HG03045 (cell line): ENCODE results near the gene KDM4B.

Source experiments
- ATAC-seq: cut with Tn5 transposase; IDR thresholded peaks from one replicate; pipeline ENCODE4 v1.9.1; 2021; ENCODE audit warnings: mild to moderate bottlenecking, moderate library complexity; ENCODE audit not compliant: unreplicated experiment

Gene KDM4B

GRCh38 chr19:5032101-5032967, 63.4 kb downstream of the KDM4B start:
- ATAC-seq: no peak

GRCh38 chr19:5035105-5035761, 66.3 kb downstream of the KDM4B start:
- no peak for ATAC-seq

GRCh38 chr19:5035793-5036697, 67.1 kb downstream of the KDM4B start:
- ATAC-seq: no peak

GRCh38 chr19:5036698-5037563, 68.0 kb downstream of the KDM4B start:
- no peak for ATAC-seq

GRCh38 chr19:5037936-5038335, 69.0 kb downstream of the KDM4B start:
- no peak for ATAC-seq

- no peak for ATAC-seq
Observed at GRCh38 chr19:5038631-5039271, 69.8 kb downstream of the KDM4B start.

GRCh38 chr19:5039642-5040543, 71.0 kb downstream of the KDM4B start:
- ATAC-seq: no peak

- ATAC-seq: no peak
Observed at GRCh38 chr19:5040544-5041167, 71.7 kb downstream of the KDM4B start.

- ATAC-seq: no peak
Observed at GRCh38 chr19:5041168-5041912, 72.4 kb downstream of the KDM4B start.

GRCh38 chr19:5041913-5042187, 72.9 kb downstream of the KDM4B start:
- no peak for ATAC-seq

GRCh38 chr19:5042556-5042955, 73.6 kb downstream of the KDM4B start:
- no peak for ATAC-seq

- no peak for ATAC-seq
Observed at GRCh38 chr19:5045029-5045428, 76.1 kb downstream of the KDM4B start.

GRCh38 chr19:5045956-5046338, 77.0 kb downstream of the KDM4B start:
- ATAC-seq: no peak

GRCh38 chr19:5046339-5047039, 77.6 kb downstream of the KDM4B start:
- ATAC-seq: no peak

GRCh38 chr19:5047251-5047935, 78.5 kb downstream of the KDM4B start:
- ATAC-seq: no peak

- no peak for ATAC-seq
Observed at GRCh38 chr19:5048091-5048726, 79.3 kb downstream of the KDM4B start.
